ENCODE results near the gene TEX29.

The TEX29 gene

DNA sequence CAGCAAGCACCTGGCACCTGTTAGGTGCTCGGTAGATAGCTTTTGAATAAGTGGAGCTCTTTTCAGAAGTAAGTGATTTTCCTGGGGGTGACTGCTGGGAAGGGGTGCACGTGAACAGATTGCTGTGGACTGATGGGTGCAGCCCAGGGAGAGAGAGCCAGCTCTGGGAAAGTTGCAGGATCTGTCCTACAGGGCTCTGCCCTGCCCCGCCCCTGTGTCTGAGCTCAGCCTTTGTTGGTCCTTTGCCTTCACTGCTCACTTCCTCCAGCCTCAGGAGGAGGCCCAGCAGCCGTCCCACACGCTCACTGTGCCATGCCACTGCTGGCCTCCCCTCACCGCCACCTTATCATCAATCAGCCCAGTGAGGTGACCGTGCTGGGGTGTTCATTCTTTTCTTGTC, 33.7 kb upstream of the TEX29 start:
- H3K4me3 ChIP-seq (ENCODE audit: low read depth, low read length), result no peak overlapping the region
- no peak for DNase-seq
- H3K36me3 ChIP-seq, result peaks cover 74% of the 10 kb centered on the region
- H3K27me3 ChIP-seq (ENCODE audit: insufficient read depth, low read depth, severe bottlenecking), result no peaks in the 10 kb centered on the region
- TF ChIP-seq, protein P1, sequence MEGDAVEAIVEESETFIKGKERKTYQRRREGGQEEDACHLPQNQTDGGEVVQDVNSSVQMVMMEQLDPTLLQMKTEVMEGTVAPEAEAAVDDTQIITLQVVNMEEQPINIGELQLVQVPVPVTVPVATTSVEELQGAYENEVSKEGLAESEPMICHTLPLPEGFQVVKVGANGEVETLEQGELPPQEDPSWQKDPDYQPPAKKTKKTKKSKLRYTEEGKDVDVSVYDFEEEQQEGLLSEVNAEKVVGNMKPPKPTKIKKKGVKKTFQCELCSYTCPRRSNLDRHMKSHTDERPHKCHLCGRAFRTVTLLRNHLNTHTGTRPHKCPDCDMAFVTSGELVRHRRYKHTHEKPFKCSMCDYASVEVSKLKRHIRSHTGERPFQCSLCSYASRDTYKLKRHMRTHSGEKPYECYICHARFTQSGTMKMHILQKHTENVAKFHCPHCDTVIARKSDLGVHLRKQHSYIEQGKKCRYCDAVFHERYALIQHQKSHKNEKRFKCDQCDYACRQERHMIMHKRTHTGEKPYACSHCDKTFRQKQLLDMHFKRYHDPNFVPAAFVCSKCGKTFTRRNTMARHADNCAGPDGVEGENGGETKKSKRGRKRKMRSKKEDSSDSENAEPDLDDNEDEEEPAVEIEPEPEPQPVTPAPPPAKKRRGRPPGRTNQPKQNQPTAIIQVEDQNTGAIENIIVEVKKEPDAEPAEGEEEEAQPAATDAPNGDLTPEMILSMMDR (IDR thresholded peaks at IDR 0.05; ENCODE audit: low read depth, low read length), result no peak
- no peak overlapping the region for H3K27ac ChIP-seq
- no peaks in the 10 kb centered on the region for H3K9me3 ChIP-seq (ENCODE audit: severe bottlenecking)

DNA sequence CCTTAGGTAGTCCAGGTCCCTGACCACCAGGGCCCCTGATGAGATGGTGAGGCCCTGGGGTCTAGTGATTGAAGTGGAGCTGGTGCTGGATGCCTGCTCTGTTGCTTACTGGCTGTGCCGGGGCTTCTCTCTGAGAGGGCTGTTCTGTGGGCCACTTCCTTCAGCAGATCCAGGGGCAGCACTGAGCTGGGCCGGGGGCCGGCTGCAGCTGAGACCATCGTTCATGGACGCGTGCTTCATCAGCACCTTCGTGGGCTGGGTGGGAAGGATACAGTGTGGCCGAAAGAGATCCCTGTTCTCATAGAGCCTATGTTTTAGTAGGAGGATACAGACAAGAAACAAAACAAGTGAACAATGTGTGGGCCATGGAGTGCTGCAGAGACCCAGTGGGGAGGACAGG, 33.2 kb upstream of the TEX29 start:
- no peaks in the 10 kb centered on the region for H3K27me3 ChIP-seq (ENCODE audit: insufficient read depth, low read depth, severe bottlenecking)
- no peak overlapping the region for H3K4me3 ChIP-seq (ENCODE audit: low read depth, low read length)
- H3K9me3 ChIP-seq (ENCODE audit: severe bottlenecking), result no peaks in the 10 kb centered on the region
- TF ChIP-seq, protein P1 (IDR thresholded peaks at IDR 0.05; ENCODE audit: low read depth, low read length), result no peak
- H3K27ac ChIP-seq, result no peak overlapping the region
- no peak for DNase-seq
- H3K36me3 ChIP-seq, result peaks cover 74% of the 10 kb centered on the region

DNA sequence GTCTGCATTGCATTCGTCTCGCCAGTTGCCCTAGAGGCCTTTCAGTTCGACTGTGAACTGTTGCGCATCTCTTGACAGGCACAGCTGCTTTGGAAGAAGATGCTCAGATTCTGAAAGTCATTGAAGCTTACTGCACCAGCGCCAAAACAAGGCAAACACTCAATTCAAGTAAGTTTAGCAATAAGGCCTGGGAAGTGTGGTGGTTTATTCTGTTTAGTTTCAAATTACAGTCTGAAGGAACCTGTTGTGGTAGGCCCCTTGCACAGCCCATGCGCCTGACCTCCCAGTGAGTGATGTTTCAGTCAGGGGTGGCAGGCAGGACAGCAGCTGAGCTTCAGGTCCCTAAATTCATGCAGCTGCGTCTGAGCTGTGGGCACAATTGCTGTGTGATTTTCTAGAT, 32.2 kb upstream of the TEX29 start:
- H3K9me3 ChIP-seq (ENCODE audit: severe bottlenecking), result no peaks in the 10 kb centered on the region
- H3K27ac ChIP-seq, result no peak overlapping the region
- peaks cover 72% of the 10 kb centered on the region for H3K36me3 ChIP-seq
- H3K4me3 ChIP-seq (ENCODE audit: low read depth, low read length), result no peak overlapping the region
- no peaks in the 10 kb centered on the region for H3K27me3 ChIP-seq (ENCODE audit: insufficient read depth, low read depth, severe bottlenecking)
- TF ChIP-seq, protein P1 (IDR thresholded peaks at IDR 0.05; ENCODE audit: low read depth, low read length), result no peak
- no peak for DNase-seq

DNA sequence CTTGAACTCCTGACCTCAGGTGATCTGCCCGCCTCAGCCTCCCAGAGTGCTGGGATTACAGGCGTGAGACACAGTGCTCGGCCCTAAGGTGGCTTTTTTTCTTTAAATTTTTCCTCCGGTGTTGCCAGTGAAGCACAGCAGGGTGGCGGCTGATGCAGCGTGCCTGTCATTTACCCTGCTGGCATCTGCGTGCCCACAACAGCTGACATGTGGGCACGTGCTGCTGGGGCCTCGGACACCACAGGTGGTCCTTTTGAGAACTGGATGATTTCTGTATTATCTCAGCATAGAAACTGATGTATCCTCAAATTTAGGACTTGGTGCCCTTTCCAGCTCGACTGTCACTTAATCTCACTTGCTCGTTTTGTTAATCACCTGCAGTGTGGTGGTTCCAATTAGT, 31.2 kb upstream of the TEX29 start:
- TF ChIP-seq, protein P1 (IDR thresholded peaks at IDR 0.05; ENCODE audit: low read depth, low read length), result no peak
- Histone ChIP-seq H3K27ac (no peak overlapping the region), H3K36me3 (peaks cover 70% of the 10 kb centered on the region), H3K4me3 (ENCODE audit: low read depth, low read length) (no peak overlapping the region), H3K9me3 (ENCODE audit: severe bottlenecking) (no peaks in the 10 kb centered on the region), H3K27me3 (ENCODE audit: insufficient read depth, low read depth, severe bottlenecking) (no peaks in the 10 kb centered on the region)
- DNase-seq, result no peak

DNA sequence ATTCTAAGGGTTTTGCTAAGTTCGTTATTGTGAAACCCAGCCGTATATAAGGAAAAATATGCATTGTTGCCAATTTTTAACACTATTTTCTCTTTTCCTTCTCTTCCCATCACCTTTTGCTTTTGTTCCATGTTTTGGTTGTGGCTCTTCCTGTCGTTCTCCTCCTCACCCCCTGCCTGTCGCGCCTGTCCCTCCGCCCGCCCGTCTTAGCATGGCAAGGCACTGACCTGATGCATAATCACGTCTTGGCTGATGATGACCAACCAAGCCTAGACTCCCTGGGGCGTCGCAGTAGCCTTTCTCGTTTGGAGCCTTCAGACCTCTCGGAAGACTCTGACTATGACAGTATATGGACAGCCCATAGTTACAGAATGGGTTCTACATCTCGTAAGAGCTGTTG, 28.5 kb upstream of the TEX29 start:
- TF ChIP-seq, protein P1 (IDR thresholded peaks at IDR 0.05; ENCODE audit: low read depth, low read length), result no peak
- Histone ChIP-seq H3K27me3 (ENCODE audit: insufficient read depth, low read depth, severe bottlenecking) (no peaks in the 10 kb centered on the region), H3K4me3 (ENCODE audit: low read depth, low read length) (no peak overlapping the region), H3K9me3 (ENCODE audit: severe bottlenecking) (no peaks in the 10 kb centered on the region), H3K27ac (no peak overlapping the region), H3K36me3 (peaks cover 57% of the 10 kb centered on the region)
- no peak for DNase-seq

DNA sequence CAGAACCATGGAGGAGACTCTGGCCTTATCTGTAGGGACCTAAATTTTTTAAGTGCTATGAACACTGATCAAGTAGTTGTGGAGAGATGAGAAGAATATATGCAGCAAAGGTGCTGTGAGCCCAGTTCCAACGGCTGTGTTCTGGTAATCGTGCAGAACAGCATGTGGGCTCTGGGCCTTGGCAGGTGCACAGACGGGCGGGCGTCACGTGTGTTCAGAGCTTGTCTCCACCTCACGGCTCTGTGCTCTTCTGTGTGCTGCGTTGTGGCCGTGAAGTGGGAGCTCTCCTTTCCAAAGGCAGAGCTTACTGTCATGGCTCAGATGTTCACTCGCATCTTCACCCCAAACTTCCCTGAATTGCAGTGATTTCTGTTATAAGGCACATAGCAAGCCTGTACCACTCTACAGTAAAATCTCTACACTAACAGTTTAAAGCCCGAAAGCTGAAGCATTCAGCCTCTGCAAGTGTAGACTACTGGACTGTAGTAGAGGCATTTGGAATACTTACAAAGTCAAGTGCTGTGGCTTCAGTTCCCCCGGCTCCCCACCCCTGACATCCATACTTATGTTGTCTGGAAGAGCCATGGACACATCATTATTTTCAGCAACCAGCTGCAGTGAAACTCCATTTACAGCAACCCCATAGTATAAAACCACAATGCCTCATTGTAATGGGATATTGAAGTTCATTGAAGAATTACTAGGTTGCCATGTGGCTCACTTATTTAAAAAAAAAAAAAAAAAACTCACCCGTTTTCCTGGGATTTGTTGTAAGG, 27.5 kb upstream of the TEX29 start:
- H3K27me3 ChIP-seq (ENCODE audit: insufficient read depth, low read depth, severe bottlenecking), result no peaks in the 10 kb centered on the region
- H3K4me3 ChIP-seq (ENCODE audit: low read depth, low read length), result no peak overlapping the region
- no peak for DNase-seq
- TF ChIP-seq, protein P1 (IDR thresholded peaks at IDR 0.05; ENCODE audit: low read depth, low read length), result no peak
- peaks cover 51% of the 10 kb centered on the region for H3K36me3 ChIP-seq
- no peaks in the 10 kb centered on the region for H3K9me3 ChIP-seq (ENCODE audit: severe bottlenecking)
- no peak overlapping the region for H3K27ac ChIP-seq
